ENCODE results near the gene TCEA3.

- TF ChIP-seq POLR2AphosphoS5 (IDR thresholded peaks at IDR 0.05; ENCODE audit: low read depth, low read length) (no peak), TAF1 (IDR thresholded peaks at IDR 0.05; ENCODE audit: borderline replicate concordance, insufficient read depth, low read length) (no peak), REST (IDR thresholded peaks at IDR 0.05; ENCODE audit: insufficient read depth in 1 of 2, low read depth in 2 of 2, low read length in 2 of 2) (no peak), SIN3A (IDR thresholded peaks at IDR 0.05; ENCODE audit: borderline replicate concordance, insufficient read depth, low read length) (no peak), FOXP2 (optimal IDR thresholded peaks at IDR 0.05; ENCODE audit: borderline replicate concordance, extremely low read depth, extremely low read length, insufficient read depth) (no peak)
Measured at GRCh38 chr1:23416964-23417363, 7.6 kb downstream of the TCEA3 start.

Data from PFSK-1 (cell line).